Keratinocyte (primary cell): ENCODE results near the gene NBPF6.

ENCODE experiments used
- CTCF ChIP-seq, 3 experiments: IDR thresholded peaks in 1 of 3; conservative IDR thresholded peaks in 1 of 3; optimal IDR thresholded peaks in 1 of 3; 2 replicates in 2 of 3; 3 replicates in 1 of 3; pipeline versions ENCODE3 to v1.5.1; 2011; ENCODE audit warnings: low read length in 3 of 3, mild to moderate bottlenecking in 3 of 3, moderate library complexity in 2 of 3, control low read depth in 1 of 3, inconsistent platforms in 1 of 3; ENCODE audit not compliant: insufficient read depth in 2 of 3; ENCODE audit errors: extremely low read depth in 1 of 3
- EZH2 ChIP-seq: IDR thresholded peaks from one replicate; pipeline ENCODE4 v1.6.1; 2012; ENCODE audit warnings: inconsistent platforms, mild to moderate bottlenecking, low read length, moderate library complexity

GRCh38 chr1:108504447-108504846 lies 54.3 kb downstream of the NBPF6 start:
- TF ChIP-seq CTCF (optimal IDR thresholded peaks at IDR 0.05 in 1 of 3, IDR thresholded peaks at IDR 0.05 in 1 of 3, conservative IDR thresholded peaks at IDR 0.05 in 1 of 3; ENCODE audit: extremely low read depth in 1 of 3, insufficient read depth in 2 of 3, low read length in 3 of 3) (no peak), EZH2 (no peak)
